K562 treated with DMSO at 1 percent for 12 hours (cell line): ENCODE data around the gene KIF26B. TPM values are rescaled to one million over a fixed set of nuclear protein-coding genes. Genes with fewer than 3 reads are reported as not detected.

ENCODE experiments used
- total RNA-seq: library from RNA; unstranded; fragments of 300-600 nt; gene quantifications from 2 replicates; pipeline ENCODE4 v1.2.3, GENCODE V29; 2022; ENCODE audit not compliant: insufficient read depth

KIF26B gene
- 0.47 TPM in 1 of 2 replicates, not detected in the other for total RNA-seq

GRCh38 chr1:245154429-245155271, at the start of gene KIF26B:
TSS of gene KIF26B (plus strand) at chr1:245154985. CDS start at chr1:245155425, 440 bp downstream.

